Activated CD8-positive, alpha-beta memory T cell treated with anti-CD3 and anti-CD28 coated beads, Interleukin-2, amount 50 U/mL, for 4 hours (primary cell): ENCODE results near the gene NBEAL2.

ENCODE experiments used
- DNase-seq: peaks from one replicate; pipeline ENCODE4 v3.0.0-alpha.2; 2020

The NBEAL2 gene

GRCh38 chr3:46965151-46965550 lies 14.3 kb upstream of the NBEAL2 start:
- DNase-seq: no peak

- DNase-seq: no peak
Measured at GRCh38 chr3:46966811-46967210, 12.7 kb upstream of the NBEAL2 start.

- DNase-seq: no peak
Measured at GRCh38 chr3:46968783-46969428, 10.6 kb upstream of the NBEAL2 start.

- no peak for DNase-seq
Measured at GRCh38 chr3:46970391-46971091, 8.9 kb upstream of the NBEAL2 start.

GRCh38 chr3:46971151-46971550 lies 8.3 kb upstream of the NBEAL2 start:
- no peak for DNase-seq

GRCh38 chr3:46971742-46972141 lies 7.7 kb upstream of the NBEAL2 start:
- no peak for DNase-seq

GRCh38 chr3:46972396-46972795 lies 7.1 kb upstream of the NBEAL2 start:
- no peak for DNase-seq

- DNase-seq: no peak
Measured at GRCh38 chr3:46974421-46975171, 4.9 kb upstream of the NBEAL2 start.

GRCh38 chr3:46976326-46977190 lies 2.9 kb upstream of the NBEAL2 start, which contains the start of gene CCDC12:
TSS of gene CCDC12 (minus strand) at chr3:46976745. CDS start at chr3:46976732, 13 bp downstream.
- DNase-seq: peak; percentile 85

- DNase-seq: no peak
Measured at GRCh38 chr3:46977811-46978195, 1.7 kb upstream of the NBEAL2 start.

- DNase-seq: no peak
Measured at GRCh38 chr3:46978381-46978780, 1.1 kb upstream of the NBEAL2 start.

- DNase-seq: no peak
Measured at GRCh38 chr3:46979958-46980497, 562 bp downstream of the NBEAL2 start.

GRCh38 chr3:46981932-46982471 lies 2.5 kb downstream of the NBEAL2 start:
- no peak for DNase-seq

- no peak for DNase-seq
Measured at GRCh38 chr3:46982546-46982945, 3.1 kb downstream of the NBEAL2 start.

- no peak for DNase-seq
Measured at GRCh38 chr3:46984591-46985459, 5.4 kb downstream of the NBEAL2 start.

- no peak for DNase-seq
Measured at GRCh38 chr3:46985588-46985987, 6.1 kb downstream of the NBEAL2 start.

- DNase-seq: no peak
Measured at GRCh38 chr3:46986055-46986730, 6.7 kb downstream of the NBEAL2 start.

- DNase-seq: no peak
Measured at GRCh38 chr3:46986782-46987310, 7.4 kb downstream of the NBEAL2 start.

- DNase-seq: no peak
Measured at GRCh38 chr3:46987319-46987742, 7.9 kb downstream of the NBEAL2 start.

GRCh38 chr3:46987743-46988401 lies 8.4 kb downstream of the NBEAL2 start:
- DNase-seq: peak; percentile 82
